EL (cell line): ENCODE measurements around the gene OLFM2.
"Not testable (repeated sequence)": the region's sequence is repeated elsewhere in the genome, so short reads cannot be mapped to it uniquely, and the experiment has no call there.

ENCODE experiments used
- DNase-seq: peaks from one replicate; pipeline ENCODE4 v3.0.0-alpha.2; 2016

OLFM2 gene

DNA sequence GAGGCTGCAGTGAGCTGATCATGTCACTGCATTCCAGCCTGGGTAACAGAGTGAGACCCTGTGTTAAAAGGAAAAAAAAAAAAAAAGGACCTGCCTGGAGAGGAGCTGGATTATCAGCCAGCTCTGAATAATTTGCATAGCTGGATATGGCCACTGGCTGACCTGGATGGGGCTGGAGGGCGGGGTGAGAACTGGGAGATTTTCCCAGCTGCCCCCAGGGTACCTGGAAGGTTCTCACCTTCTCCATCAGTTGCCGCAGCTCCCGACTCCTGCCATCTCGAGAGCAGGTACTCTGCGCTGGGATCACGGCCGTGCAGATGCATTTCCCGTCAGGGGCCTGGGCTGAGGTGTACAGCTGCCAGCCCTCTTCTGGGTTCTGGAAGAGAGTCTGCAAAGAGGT, 75.9 kb downstream of the OLFM2 start:
- DNase-seq: no peak

DNA sequence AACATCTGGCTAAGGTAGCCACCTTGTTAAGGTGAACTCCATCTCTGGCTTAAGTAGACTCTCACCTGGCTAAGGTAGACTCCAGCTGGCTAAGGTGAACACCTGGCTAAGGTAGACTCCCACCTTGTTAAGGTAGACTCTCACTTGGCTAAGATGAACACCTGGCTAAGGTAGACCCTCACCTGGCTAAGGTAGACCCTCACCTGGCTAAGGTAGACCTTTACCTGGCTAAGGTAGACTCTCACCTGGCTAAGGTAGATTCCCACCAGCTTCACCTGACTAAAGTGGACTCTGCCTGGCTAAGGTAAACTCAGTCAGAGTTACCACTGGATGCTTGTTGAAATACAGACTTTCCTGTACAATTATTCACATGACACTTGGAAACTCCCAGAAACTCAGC, 77.5 kb downstream of the OLFM2 start:
- DNase-seq: no peak

DNA sequence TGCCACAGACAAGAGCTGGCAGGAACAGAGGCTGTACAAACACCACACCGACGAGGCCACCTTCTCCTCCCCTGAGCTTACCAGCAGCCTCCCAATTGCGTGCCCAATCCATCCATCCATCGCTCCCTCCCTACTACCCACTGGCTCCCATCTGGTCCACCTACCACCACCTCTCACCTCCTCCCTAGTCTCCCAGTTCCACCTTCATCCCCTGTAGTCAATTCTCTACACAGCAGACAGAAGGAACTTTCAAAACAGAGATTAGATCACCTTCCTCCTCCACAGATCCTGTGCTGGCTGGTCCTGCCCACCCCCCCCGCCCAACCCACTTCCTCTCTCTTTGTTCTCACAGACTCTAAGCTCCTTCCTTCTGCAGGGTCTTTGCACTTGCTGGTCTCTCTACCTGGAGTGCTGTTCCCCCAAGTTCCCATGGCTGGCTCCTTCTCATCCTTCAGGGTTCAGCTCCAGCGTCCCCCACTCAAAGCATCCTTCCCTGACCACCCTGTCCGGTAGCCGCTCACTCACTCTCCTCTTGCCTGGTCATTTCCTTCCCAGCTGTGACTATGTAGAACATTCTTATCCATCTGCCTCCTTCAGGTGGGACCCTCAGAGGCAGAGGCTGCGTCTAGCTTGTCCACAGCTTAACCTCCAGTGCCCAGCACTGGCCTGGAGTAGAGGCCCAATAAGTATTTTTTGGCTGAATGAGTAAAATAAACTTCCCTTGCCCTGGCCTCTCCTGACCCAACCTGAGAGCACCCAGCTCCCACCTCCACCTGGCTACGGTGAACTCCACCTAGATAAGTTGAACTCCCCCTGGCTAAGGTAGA, 78.2 kb downstream of the OLFM2 start:
- no peak for DNase-seq

DNA sequence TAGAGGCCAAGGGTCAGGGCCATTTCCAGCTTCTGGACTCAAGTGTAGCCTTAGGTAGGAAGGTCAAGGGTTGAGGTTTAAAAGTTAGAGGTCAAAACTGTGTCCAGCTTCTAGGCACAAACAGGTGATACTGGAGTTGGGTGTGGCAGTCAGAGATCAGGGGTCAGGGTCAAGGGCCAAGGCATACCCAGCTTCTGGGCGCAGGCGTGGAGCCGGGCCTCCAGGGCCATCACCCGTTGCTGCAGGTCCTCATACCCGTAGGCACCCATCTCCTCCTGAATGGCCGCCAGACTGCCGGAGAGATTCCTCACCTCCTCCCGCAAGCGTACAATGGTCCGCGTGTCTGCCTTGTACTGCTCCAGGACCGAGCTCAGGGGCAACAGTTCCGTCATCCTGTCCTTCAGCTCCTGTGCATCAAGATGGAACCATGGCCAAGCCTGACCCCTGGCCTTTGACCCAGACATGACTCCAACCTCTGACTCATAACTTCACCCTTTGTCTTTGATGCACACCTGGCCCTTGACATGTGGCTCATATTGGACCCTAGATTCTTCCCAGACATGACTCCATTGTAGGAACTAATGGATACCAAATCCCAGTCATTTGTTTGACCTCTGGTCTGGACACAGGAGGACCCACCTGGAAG, 79.1 kb downstream of the OLFM2 start:
- no peak for DNase-seq

DNA sequence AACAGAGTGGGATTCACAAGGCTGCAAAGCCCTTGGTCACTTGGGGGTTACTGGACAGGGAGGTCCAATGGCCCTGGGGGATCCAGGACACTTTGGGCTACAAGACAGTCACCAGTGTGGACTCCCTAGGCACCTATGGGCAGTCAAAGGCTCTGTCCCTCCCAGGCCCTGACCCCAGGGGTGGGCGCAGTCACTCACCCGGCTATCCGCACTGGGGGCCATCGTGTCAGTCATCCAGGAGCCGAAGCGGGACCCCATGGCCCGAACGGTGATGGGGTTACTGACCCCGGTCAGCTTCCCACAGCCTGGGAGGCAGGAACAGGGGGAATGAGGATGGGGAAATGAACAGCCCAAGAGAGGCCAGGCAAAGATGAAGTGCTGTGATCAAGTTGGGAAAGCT, 79.7 kb downstream of the OLFM2 start:
- no peak for DNase-seq

DNA sequence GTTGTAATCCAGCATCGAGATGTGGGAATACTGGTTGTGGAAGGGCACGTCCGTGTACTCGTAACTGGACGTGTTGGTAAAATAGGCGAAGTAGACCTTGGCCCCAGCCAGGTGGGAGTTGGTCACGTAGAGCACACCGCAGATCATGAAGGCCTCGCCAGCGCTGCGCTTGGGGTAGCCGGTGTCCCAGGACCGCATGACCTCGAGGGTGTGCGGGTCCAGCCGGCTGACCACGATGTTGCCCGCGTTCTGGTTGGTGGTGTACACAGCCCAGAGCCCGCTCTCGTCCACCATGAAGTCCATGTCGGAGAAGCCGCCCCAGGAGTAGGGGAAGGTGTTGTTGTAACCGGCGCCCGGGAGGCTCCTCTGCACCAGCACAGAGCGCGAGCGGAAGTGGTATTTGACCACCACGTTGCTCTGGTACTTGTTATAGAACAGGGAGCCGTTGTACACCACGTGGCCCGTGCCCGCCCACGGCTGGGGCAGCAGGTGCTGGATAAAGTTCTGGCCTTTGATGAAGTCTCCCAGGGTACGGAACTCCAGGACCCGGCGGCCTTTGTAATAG, 82.0 kb downstream of the OLFM2 start:
- no peak for DNase-seq

DNA sequence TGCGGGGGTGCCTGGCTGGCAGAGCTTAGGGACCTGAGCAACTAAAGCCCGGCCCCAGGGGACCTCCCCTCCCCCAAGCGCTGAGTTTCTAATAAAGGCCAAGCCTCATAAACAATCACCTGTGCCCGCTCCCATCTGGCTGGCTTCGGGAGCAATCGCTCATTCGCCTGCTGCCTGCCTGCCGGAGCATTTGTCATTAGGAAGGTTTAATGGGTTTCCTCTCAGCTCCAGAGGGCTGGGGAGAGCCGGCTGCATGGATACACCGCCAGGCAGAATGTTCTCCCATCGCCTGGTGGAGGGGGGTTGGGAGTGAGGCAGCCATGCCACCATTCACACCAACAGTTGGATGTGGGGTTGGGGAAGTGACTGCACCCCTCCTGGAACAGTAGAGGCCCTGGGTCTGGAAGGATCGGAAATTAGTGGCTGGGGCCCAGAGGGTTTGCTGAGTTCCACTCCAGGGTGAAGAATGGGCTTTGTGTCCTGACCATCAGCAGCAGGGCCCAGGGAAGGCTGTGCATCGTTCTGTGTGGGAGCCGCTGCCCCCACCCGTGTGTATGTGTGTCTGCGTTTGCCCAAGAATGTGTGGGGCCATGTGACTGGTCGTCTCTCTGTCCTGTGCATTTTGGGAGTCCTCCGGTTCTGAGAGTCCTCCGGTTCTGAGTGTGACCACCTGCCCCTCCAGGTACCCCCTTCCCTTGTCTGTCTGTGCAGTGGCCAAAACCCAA, 85.9 kb downstream of the OLFM2 start:
- DNase-seq: no peak

DNA sequence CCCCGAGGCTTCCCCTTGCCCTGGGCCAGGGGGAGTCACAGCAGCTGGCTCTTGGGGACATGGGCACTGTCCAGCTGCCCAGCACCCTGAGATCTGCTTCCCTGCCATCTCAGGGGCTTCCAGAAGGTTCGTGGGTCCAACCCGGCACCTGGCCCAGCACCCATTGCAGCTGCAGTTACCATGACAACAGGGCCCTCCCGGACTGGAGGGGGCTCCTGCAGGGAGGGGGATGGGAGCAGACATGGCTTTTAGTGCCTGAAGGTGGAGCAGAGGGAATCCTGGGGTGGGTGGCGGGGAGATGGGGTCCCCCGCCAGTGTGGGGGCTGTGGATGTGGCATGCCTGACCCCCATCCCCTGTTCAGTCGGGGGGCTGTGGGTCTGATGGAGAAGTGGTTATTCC, 86.5 kb downstream of the OLFM2 start:
- DNase-seq: no peak

DNA sequence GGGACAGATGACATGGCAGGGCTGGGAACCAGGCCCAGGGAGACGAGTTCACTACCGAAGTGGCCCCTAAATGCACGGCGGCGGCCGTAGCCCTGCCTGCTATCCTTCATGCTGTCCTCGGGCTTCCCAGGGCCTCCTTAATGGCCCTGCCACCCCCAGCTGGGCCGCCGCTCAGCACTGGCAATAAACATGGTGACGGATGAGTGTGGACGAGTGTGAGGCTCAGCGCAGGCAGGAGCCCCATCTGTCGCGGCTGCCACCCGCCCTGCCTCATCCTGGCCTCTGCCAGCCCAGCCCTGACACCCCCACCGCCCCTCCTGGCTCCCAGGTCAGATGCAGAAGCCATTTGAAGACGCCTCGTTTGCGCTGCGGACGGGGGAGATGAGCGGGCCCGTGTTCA, 87.6 kb downstream of the OLFM2 start:
- DNase-seq: no peak

DNA sequence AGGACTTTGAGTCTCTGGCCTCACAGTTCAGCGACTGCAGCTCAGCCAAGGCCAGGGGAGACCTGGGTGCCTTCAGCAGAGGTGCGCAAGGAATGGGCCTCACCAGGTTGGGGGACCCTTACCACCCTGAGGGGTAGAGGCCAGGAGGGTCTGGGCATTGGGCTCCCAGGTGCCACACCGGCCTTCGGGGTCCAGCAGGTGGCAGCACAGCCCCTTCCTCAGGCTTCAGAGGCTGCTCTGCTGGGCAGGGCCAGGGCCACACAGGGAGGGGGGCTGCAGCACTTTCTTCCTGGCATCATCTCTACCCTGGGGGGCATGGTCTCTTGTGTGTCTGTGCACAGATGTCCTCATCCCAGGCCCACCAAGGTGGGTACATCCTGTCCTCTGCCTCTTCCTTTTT, 88.3 kb downstream of the OLFM2 start:
- no peak for DNase-seq

DNA sequence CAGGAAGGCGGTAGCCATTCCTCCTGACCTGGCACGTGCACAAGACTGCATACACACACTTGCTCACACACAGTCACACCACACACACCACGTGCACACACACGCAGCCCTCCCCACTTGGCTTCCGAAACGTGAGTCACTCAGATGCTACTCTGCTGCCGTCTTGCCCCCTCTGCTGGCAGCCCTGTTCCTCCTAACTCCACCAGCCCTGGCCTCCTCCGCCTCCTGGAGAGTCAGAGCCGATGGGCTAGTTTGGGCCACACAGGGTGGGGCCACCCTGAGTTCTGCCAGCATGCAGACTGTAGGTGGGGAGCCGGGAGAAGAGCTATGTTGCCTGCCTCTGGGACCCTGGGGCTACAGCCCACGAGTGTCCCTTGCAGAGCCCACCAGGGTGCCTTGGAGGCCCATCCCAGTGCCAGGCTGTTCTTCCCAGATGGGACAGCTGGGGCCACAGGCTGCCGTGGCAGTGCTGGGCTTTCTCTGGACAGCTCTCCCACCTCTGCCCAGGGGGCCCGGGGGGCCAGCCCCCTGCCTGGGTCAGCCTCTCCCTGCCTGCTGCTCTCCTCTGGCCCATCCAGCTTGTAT, 89.1 kb downstream of the OLFM2 start:
- DNase-seq: peak; percentile 89

DNA sequence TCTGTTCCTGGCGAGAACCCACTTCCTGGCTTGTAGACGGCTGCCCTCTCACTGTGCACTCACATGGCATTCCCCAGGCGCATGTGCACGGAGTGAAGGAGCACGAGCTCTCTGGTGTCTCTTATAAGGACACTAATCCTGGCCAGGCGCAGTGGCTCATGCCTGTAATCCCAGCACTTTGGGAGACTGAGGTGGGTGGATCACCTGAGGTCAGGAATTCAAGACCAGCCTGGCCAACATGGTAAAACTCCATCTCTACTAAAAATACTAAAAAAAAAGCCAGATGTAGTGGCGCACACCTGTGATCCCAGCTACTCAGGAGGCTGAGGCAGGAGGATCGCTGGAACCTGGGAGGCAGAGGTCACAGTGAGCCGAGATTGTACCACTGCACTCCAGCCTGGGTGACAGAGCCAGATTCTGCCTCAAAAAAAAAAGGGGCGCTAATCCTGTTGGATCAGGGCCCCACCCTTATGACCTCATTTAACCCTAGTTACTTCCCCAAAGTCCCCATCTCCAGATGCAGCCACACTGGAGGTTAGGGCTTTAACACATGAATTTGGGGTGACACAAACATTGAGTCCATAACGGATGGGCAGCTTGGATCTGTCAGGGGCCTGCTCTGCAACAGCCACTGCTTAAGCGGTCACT, 92.6 kb downstream of the OLFM2 start:
- DNase-seq: not testable (repeated sequence)

DNA sequence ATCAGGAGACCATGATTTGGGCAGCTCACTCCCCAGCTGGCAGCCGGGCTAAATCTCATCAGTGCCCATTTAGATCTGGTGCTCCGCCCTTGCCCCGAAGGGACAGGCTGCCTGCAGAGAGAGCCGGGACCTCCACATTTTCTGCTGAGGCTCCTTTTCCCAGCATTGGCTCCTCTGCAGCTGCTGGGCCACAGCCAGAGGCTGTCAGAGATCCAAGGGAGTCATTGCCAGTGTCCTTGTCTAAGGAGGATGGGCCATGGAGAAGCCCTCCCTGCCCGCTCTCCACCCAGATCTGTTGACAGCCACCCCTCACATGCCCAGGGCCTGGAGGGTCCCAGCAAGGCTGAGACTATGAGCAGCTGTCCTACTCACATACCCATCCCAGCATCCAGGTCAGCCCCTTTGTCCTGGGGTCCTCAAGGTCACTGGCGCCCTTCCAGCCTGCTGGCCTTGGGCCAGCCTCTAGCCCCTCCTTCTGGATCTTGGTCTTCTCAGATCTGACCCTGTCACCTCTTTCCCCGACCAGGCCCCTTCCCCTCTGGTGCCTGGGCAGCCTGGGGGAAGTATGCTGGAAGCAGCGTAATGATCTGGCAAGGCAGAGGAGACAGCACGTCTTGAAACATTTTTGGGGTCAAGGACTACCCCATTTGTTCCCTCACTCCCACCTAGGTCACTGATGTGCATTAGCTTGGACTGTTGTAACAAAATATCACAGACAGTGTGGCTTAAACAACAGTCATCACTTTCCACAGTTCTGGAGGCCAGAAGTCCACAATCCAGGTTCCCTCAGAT, 93.3 kb downstream of the OLFM2 start:
- DNase-seq: no peak

DNA sequence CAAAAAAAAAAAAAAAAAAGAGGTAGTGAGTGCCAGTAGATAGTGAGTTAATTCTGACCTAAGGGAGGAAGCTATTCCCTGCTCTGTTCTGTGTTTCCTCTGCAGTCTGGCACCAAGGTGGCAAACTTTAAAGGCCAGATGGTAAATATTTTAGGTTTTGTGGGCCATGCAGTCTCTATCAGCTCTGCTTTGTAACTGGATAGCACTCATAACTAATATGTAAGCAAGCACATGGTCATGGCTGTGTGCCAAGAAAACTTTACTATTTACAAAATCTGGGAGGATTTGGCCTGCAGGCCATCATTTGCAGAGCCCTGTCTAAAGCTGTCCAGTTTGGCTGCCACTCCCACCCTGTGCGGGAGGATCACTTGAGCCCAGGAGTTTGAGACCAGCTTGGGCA, 96.9 kb downstream of the OLFM2 start:
- no peak for DNase-seq

DNA sequence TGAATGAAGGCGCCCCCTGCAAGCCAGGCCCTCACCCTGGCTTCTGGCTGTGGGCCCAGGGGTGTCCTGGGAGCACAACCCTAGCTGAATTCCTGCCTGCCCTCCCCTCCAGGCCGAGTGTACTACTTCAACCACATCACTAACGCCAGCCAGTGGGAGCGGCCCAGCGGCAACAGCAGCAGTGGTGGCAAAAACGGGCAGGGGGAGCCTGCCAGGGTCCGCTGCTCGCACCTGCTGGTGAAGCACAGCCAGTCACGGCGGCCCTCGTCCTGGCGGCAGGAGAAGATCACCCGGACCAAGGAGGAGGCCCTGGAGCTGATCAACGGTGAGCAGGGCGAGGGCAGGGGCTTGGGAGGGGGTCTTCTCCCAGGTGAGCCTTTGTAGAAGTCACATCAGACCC, 98.0 kb downstream of the OLFM2 start:
- DNase-seq: no peak

DNA sequence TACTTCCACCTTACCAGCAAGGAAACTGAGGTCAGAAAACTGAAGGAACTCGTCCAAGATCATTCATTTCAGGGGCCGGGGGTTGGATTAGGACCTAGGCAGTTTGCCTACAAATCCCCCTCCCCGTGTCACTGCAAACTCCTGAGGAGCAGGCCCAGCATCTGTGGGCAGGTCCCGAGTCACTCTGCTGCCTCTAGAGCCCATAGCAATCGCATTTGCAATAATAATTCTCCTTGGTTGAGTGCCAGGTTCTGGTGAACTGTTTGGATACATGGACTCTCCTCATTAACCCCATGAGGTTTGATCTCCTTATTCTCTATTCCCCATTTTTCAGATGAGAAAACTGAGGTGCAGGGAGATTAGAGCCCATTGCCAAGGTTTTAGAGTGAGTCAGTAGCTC, 100.3 kb downstream of the OLFM2 start:
- peak; percentile 51 for DNase-seq

DNA sequence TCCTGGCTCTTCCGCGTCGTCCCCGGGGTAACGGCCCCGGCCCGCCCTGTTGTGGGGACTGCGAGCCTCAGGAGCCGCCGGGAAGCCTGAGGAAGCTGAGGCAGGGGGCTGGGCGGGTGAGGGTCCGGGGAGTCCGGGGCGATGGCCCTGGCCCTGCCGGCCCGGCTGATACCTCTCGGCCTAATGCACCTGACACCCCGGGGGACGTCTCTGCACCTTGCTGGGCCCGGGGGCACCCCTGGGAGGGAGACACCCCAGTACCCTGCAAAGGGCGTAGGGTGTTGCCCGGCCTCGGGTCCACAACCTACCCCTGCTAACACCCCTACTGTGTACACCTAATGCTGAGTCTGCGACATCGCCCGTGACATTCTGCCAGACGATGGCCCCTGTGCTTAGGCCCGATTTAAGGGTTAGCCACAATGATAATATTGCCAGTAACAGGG, 100.8 kb downstream of the OLFM2 start:
- no peak for DNase-seq

DNA sequence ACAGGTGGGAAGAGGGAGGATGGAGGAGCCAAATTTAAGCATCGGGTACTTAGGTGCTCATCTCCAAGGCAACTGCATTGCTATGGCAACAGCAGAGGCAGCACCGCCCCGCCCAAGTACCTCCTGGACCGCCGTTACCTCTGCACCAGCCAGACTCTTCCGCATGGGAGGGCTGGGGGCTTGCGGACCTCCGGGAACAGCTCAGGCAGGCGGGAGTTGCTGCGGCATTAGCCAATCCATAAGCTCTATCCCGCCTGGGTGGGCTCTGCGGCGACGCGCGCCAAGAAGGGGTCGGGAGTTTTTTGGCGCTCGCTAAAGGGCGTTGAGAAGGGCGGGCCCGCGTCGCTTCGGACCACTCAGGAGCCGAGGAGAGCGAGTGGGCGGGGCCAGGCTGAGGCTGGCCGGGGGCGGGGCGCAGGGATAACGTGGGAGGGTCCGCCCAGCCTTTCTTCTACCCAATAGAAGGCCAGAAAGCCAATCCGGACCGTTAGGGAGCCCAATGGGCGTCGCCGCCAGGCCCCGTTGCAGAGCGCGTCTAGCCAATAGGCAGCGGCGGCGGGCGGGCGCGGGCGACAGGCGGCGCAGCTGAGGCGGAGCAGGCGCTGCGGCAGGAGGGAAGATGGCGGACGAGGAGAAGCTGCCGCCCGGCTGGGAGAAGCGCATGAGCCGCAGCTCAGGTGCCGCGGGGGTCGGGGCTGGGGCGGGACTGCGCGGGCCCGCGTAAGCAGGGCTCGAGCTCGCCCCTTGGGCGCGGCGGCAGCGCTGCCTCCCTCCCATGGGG, 101.4 kb downstream of the OLFM2 start, which contains the start of gene PIN1:
PIN1 (plus strand) TSS at position 593 of the 781 bp plus-strand sequence; CDS start at position 620, 27 bp downstream.
- DNase-seq: peak; percentile 99

DNA sequence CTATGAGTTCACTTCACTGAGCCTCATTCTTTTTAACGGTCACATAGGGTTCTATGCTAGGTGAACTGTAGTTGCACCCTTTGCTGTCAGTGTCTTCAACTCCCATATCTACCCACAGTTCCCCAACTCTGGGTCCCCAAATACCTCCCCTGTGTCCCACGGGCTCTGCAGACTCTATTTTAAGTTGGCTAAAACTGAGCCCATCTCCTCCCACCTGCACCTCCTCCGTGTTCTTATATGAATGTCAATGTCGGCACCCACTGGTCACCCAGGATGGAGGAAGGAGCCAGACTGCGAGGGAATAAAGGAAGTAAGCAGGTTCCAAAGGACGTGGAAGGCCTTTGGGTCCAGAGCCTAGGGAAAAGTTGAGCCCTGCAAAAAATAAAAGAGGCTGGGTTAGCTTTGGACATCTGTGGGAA, 102.0 kb downstream of the OLFM2 start:
- DNase-seq: no peak

DNA sequence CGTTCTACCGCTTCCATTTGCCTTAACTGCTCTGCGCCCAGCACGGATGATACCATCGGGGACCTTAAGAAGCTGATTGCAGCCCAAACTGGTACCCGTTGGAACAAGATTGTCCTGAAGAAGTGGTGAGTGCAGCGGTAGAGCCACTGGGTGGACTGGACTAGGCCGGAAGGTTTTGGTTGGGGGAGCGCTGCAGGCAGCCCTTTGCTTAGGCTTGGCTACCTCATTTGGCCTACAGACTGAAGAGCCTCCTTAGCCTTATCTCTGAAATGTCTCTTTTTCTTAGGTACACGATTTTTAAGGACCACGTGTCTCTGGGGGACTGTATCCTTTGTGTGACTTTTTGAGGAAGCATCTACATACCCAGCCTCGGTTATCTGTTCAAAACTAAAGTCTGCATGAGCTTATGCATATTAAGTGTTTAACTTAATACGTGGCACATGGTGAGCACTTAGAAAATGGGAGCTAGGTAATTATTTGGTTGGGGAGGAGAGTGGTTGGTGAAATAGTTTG, 107.7 kb downstream of the OLFM2 start:
- no peak for DNase-seq
